Measurements from ENCODE around the gene ZFP69.

Gene ZFP69

GRCh38 chr1:40508375-40509341 lies 31.6 kb downstream of the ZFP69 start, which contains the start of gene EXO5:
EXO5 (plus strand) TSS chr1:40508767; CDS start chr1:40514545, 5,778 bp downstream.
- peak; percentile 88 for DNase-seq

GRCh38 chr1:40519517-40519916 lies 42.4 kb downstream of the ZFP69 start:
- no peak for DNase-seq

- peak; percentile 1 for DNase-seq
Observed at GRCh38 chr1:40530735-40531380, 53.8 kb downstream of the ZFP69 start.

GRCh38 chr1:40531381-40532061 lies 54.4 kb downstream of the ZFP69 start, which contains the start of gene ZNF684:
ZNF684 (plus strand) TSS chr1:40531637; CDS start chr1:40533167, 1,530 bp downstream.
- DNase-seq: peak; percentile 92

- no peak for DNase-seq
Observed at GRCh38 chr1:40532062-40532389, 54.9 kb downstream of the ZFP69 start.

- peak; percentile 54 for DNase-seq
Observed at GRCh38 chr1:40532844-40533424, 55.8 kb downstream of the ZFP69 start.

GRCh38 chr1:40534589-40534988 lies 57.5 kb downstream of the ZFP69 start:
- no peak for DNase-seq

GRCh38 chr1:40535732-40536131 lies 58.6 kb downstream of the ZFP69 start:
- no peak for DNase-seq

- no peak for DNase-seq
Observed at GRCh38 chr1:40539338-40539737, 62.2 kb downstream of the ZFP69 start.
